H9 (cell line): Measurements from ENCODE around the gene CARHSP1. TPM values are rescaled to one million over a fixed set of nuclear protein-coding genes. Genes with fewer than 3 reads are reported as not detected.

ENCODE experiments used
- DNase-seq: peaks from one replicate; pipeline ENCODE4 v3.0.0-alpha.2; 2017
- H2AFZ ChIP-seq: one replicate; pipeline ENCODE4 v1.6.1; 2013; ENCODE audit warnings: mild to moderate bottlenecking, low read length, control low read depth, moderate library complexity
- H2AK5ac ChIP-seq: 2 replicates; pipeline ENCODE4 v1.6.1; 2013; ENCODE audit warnings: low read length, control low read depth, mixed read lengths; ENCODE audit not compliant: insufficient read length
- H2BK120ac ChIP-seq: one replicate; pipeline ENCODE4 v1.6.1; 2013; ENCODE audit warnings: low read depth, mild to moderate bottlenecking, low read length, control low read depth, inconsistent platforms; ENCODE audit not compliant: poor library complexity, severe bottlenecking
- H2BK12ac ChIP-seq: 2 replicates; pipeline ENCODE4 v1.6.1; 2013; ENCODE audit warnings: low read length, control low read depth, mixed read lengths, low read depth; ENCODE audit not compliant: insufficient read length
- H2BK15ac ChIP-seq: 2 replicates; pipeline ENCODE4 v1.6.1; 2013; ENCODE audit warnings: low read depth, low read length, control low read depth
- H2BK20ac ChIP-seq: one replicate; pipeline ENCODE4 v1.6.1; 2013; ENCODE audit warnings: low read depth, mild to moderate bottlenecking, low read length, control low read depth, inconsistent platforms; ENCODE audit not compliant: poor library complexity, severe bottlenecking
- H2BK5ac ChIP-seq: 2 replicates; pipeline ENCODE4 v1.6.1; 2013; ENCODE audit warnings: low read length, control low read depth, mixed read lengths; ENCODE audit not compliant: insufficient read length
- H3K14ac ChIP-seq: 2 replicates; pipeline ENCODE4 v1.6.1; 2013; ENCODE audit warnings: low read length, control low read depth; ENCODE audit not compliant: insufficient read depth
- H3K18ac ChIP-seq: 2 replicates; pipeline ENCODE4 v1.6.1; 2013; ENCODE audit warnings: low read depth, mild to moderate bottlenecking, mixed read lengths, low read length, control low read depth; ENCODE audit not compliant: insufficient read length
- H3K23ac ChIP-seq: 2 replicates; pipeline ENCODE4 v1.6.1; 2013; ENCODE audit warnings: low read length, control low read depth, mixed read lengths, low read depth; ENCODE audit not compliant: insufficient read length
- H3K23me2 ChIP-seq: 2 replicates; pipeline ENCODE4 v1.6.1; 2013; ENCODE audit warnings: low read depth, mild to moderate bottlenecking, mixed read lengths, low read length, control low read depth; ENCODE audit not compliant: insufficient read length, poor library complexity, severe bottlenecking
- H3K27ac ChIP-seq: 2 replicates; pipeline ENCODE4 v1.5.1; 2013; ENCODE audit warnings: low read length, control low read depth, mixed read lengths, low read depth; ENCODE audit not compliant: insufficient read length
- H3K27me3 ChIP-seq: 2 replicates; pipeline ENCODE4 v1.6.1; 2013; ENCODE audit warnings: low read length, control low read depth, inconsistent platforms; ENCODE audit not compliant: insufficient read depth
- H3K4ac ChIP-seq: 2 replicates; pipeline ENCODE4 v1.6.1; 2013; ENCODE audit warnings: low read depth, mild to moderate bottlenecking, control low read depth, inconsistent platforms, low read length, moderate library complexity
- H3K4me1 ChIP-seq: 2 replicates; pipeline ENCODE4 v1.6.1; 2013; ENCODE audit warnings: low read length, control low read depth, inconsistent platforms; ENCODE audit not compliant: insufficient read depth
- H3K4me2 ChIP-seq: 2 replicates; pipeline ENCODE4 v1.6.1; 2013; ENCODE audit warnings: low read length, control low read depth, mixed read lengths; ENCODE audit not compliant: insufficient read length, insufficient read depth
- H3K56ac ChIP-seq: 2 replicates; pipeline ENCODE4 v1.6.1; 2013; ENCODE audit warnings: low read depth, mild to moderate bottlenecking, mixed read lengths, low read length, control low read depth; ENCODE audit not compliant: insufficient read length
- H3K79me1 ChIP-seq: 2 replicates; pipeline ENCODE4 v1.6.1; 2013; ENCODE audit warnings: low read depth, mild to moderate bottlenecking, moderate library complexity, low read length, control low read depth, inconsistent platforms; ENCODE audit not compliant: insufficient read depth, poor library complexity, severe bottlenecking
- H3K79me2 ChIP-seq: 2 replicates; pipeline ENCODE4 v1.6.1; 2013; ENCODE audit warnings: low read length, control low read depth, inconsistent platforms; ENCODE audit not compliant: insufficient read depth
- H3K9ac ChIP-seq: 2 replicates; pipeline ENCODE4 v1.6.1; 2013; ENCODE audit warnings: low read length, control low read depth, mixed read lengths; ENCODE audit not compliant: insufficient read length; ENCODE audit errors: extremely low read depth
- H3K9me3 ChIP-seq: one replicate; pipeline ENCODE4 v1.6.1; 2013; ENCODE audit warnings: low read depth, low read length, inconsistent platforms; ENCODE audit not compliant: control insufficient read depth
- H3T11ph ChIP-seq: one replicate; pipeline ENCODE4 v1.6.1; 2013; ENCODE audit warnings: mild to moderate bottlenecking, low read length, control low read depth, inconsistent platforms
- H4K20me1 ChIP-seq: one replicate; pipeline ENCODE4 v1.6.1; 2013; ENCODE audit not compliant: control insufficient read depth, insufficient read length, insufficient read depth
- H4K5ac ChIP-seq: 2 replicates; pipeline ENCODE4 v1.6.1; 2013; ENCODE audit warnings: low read depth, mild to moderate bottlenecking, mixed read lengths, low read length, control low read depth; ENCODE audit not compliant: insufficient read length
- H4K8ac ChIP-seq: replicated peaks from 2 replicates; pipeline ENCODE4 v1.6.1; 2013; ENCODE audit warnings: low read length, control low read depth, mixed read lengths, low read depth; ENCODE audit not compliant: insufficient read length
- H4K91ac ChIP-seq: 2 replicates; pipeline ENCODE4 v1.6.1; 2013; ENCODE audit warnings: low read depth, mild to moderate bottlenecking, moderate library complexity, mixed read lengths, low read length, control low read depth; ENCODE audit not compliant: insufficient read length
- H3K27ac Mint-ChIP-seq, 3 experiments: 2 replicates in 2 of 3; 3 replicates in 1 of 3; pipeline ENCODE4 v1.8.0; 2020 to 2021; ENCODE audit warnings: mixed read lengths in 3 of 3, mild to moderate bottlenecking in 1 of 3, moderate library complexity in 1 of 3
- H3K27me3 Mint-ChIP-seq: 2 replicates; pipeline ENCODE4 v1.8.0; 2021; ENCODE audit warnings: low read depth, mild to moderate bottlenecking, moderate library complexity, mixed read lengths
- H3K36me3 Mint-ChIP-seq, 3 experiments: 2 replicates in 2 of 3; 3 replicates in 1 of 3; pipeline ENCODE4 v1.8.0; 2020 to 2021; ENCODE audit warnings: low read depth in 3 of 3, mixed read lengths in 3 of 3; ENCODE audit not compliant: insufficient read depth in 1 of 3
- H3K4me1 Mint-ChIP-seq, 2 experiments: 2 replicates each; pipeline ENCODE4 v1.8.0; 2020; ENCODE audit warnings: mixed read lengths in 2 of 2
- H3K4me3 Mint-ChIP-seq, 2 experiments: 2 replicates in 1 of 2; 3 replicates in 1 of 2; pipeline ENCODE4 v1.8.0; 2020 to 2021; ENCODE audit warnings: mild to moderate bottlenecking in 2 of 2, mixed read lengths in 2 of 2, moderate library complexity in 1 of 2
- H3K9me3 Mint-ChIP-seq, 2 experiments: 2 replicates in 1 of 2; 3 replicates in 1 of 2; pipeline ENCODE4 v1.8.0; 2020; ENCODE audit warnings: mild to moderate bottlenecking in 2 of 2, mixed read lengths in 2 of 2, moderate library complexity in 1 of 2
- WGBS: extraction: QIAGEN DNeasy Blood & Tissue Kit; methylation state at CpG from one replicate; pipeline ENCODE4 v1.1.7; 2013; ENCODE audit warnings: missing lambda C conversion rate, low lambda C conversion rate, mixed read lengths; ENCODE audit not compliant: insufficient read length; ENCODE audit errors: extremely low coverage; 5-methylcytosine and 5-hydroxymethylcytosine counted together
- total RNA-seq: library from RNA; stranded (reverse); gene quantifications from 2 replicates; pipeline ENCODE4 v1.2.1, GENCODE V29; 2021
- TF ChIP-seq, protein P1 (sequence below): fragments of 200-600 bp; sonication (generic); conservative IDR thresholded peaks from 3 replicates; pipeline ENCODE4 v1.8.0; 2021; ENCODE audit warnings: antibody characterized with exemption, mild to moderate bottlenecking

CARHSP1 gene
- total RNA-seq, 1 experiment from 2014 or later, result 194 TPM

DNA sequence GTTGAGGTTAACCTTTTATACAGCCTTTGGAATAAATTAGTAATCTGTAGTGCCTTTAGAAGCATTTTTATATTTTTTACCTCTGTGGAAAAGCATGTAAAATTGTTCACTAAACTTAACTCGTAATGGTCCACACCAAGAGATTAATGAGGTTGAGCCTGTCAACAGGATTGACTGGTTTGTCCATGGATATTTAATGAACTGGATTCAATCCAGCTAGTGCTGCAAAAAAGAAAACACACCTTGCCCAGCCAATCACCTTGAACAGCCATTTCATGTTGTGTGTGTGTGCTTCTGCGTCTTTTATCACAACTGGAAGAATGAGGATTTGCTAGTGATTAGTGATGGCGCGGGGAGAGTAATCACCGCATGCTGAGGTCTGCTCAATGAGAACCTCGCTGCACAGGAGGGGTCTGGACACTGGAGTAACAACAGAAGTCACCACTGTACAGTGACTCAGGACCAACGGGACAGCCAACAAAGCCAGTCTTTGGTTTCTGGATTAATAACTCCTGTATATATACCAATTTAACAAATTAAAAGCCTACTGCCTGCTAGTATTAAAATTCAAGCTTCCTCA lies 47.0 kb upstream of the CARHSP1 start:
- H2BK15ac ChIP-seq, result no peak overlapping the region
- no peak overlapping the region for H2AK5ac ChIP-seq
- H3K9ac ChIP-seq, result no peak overlapping the region
- H3K23me2 ChIP-seq, result no peaks in the 10 kb centered on the region
- 0 out of 2 replicates have a peak, but pooled peaks cover 3% of the 10 kb centered on the region for H3K79me2 ChIP-seq
- no peak overlapping the region for H3K23ac ChIP-seq
- H3T11ph ChIP-seq, result no peak overlapping the region
- no peak overlapping the region for H3K56ac ChIP-seq
- Mint-ChIP-seq H3K27ac (no peak overlapping the region; a peak in 2 of 7 replicates), H3K27me3 (no peaks in the 10 kb centered on the region), H3K4me3 (no peak overlapping the region), H3K4me1 (peaks cover 10 to 15% of the 10 kb centered on the region in 2 experiments), H3K9me3 (no peaks in the 10 kb centered on the region), H3K36me3 (peaks cover 68 to 95% (median 93%) of the 10 kb centered on the region in 3 experiments)
- TF ChIP-seq, protein P1, sequence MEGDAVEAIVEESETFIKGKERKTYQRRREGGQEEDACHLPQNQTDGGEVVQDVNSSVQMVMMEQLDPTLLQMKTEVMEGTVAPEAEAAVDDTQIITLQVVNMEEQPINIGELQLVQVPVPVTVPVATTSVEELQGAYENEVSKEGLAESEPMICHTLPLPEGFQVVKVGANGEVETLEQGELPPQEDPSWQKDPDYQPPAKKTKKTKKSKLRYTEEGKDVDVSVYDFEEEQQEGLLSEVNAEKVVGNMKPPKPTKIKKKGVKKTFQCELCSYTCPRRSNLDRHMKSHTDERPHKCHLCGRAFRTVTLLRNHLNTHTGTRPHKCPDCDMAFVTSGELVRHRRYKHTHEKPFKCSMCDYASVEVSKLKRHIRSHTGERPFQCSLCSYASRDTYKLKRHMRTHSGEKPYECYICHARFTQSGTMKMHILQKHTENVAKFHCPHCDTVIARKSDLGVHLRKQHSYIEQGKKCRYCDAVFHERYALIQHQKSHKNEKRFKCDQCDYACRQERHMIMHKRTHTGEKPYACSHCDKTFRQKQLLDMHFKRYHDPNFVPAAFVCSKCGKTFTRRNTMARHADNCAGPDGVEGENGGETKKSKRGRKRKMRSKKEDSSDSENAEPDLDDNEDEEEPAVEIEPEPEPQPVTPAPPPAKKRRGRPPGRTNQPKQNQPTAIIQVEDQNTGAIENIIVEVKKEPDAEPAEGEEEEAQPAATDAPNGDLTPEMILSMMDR, result no peak
- H4K20me1 ChIP-seq, result no peaks in the 10 kb centered on the region
- H2BK12ac ChIP-seq, result no peak overlapping the region
- no peak overlapping the region for H2BK20ac ChIP-seq
- no peak overlapping the region for H2AFZ ChIP-seq
- no peak overlapping the region for H4K91ac ChIP-seq
- no peak overlapping the region for H3K27ac ChIP-seq
- no peak overlapping the region for H3K18ac ChIP-seq
- no peak overlapping the region for H2BK5ac ChIP-seq
- H2BK120ac ChIP-seq, result no peak overlapping the region
- H3K9me3 ChIP-seq, result no peaks in the 10 kb centered on the region
- no peak overlapping the region for H3K4ac ChIP-seq
- H3K4me1 ChIP-seq, result no peaks in the 10 kb centered on the region
- H3K27me3 ChIP-seq, result no peaks in the 10 kb centered on the region
- no peak overlapping the region for H4K8ac ChIP-seq
- no peak overlapping the region for H3K14ac ChIP-seq
- no peak for DNase-seq
- peaks cover 5% of the 10 kb centered on the region for H3K79me1 ChIP-seq
- H3K4me2 ChIP-seq, result no peak overlapping the region
- H4K5ac ChIP-seq, result no peak overlapping the region
- WGBS, result no CpG with 5 or more reads among the region's 7 CpGs
